ENCODE results near the gene CCDC92. TPM values are rescaled to one million over a fixed set of nuclear protein-coding genes. Genes with fewer than 3 reads are reported as not detected.

The CCDC92 gene
- total and polyA plus RNA-seq, 2 donors (not counting 3 experiments of a cell fraction or from before 2014, with no cell fraction given): 41.2 to 41.6 TPM

GRCh38 chr12:124006846-124007713 lies 34.4 kb upstream of the CCDC92 start:
- H2AFZ ChIP-seq (ENCODE audit: low read depth, low read length): no peak overlapping the region
- H3K9me1 ChIP-seq (replicated peaks; ENCODE audit: control insufficient read depth, extremely low read depth, insufficient read depth, low read length): no peaks in the 10 kb centered on the region
- H3K4me1 ChIP-seq (ENCODE audit: control insufficient read depth, extremely low read depth, insufficient read depth, low read length): no peaks in the 10 kb centered on the region
- H3K4me3 ChIP-seq (replicated peaks in 1 of 3; ENCODE audit: insufficient read depth in 1 of 3, low read depth in 1 of 3, low read length in 3 of 3): no peak overlapping the region
- dilution Hi-C loops (cut with MboI; ENCODE audit: extremely low pct_ligation_motif_present, low sequenced_read_pairs) (no loop called here), intact Hi-C loops (cut with micrococcal nuclease) (no loop called here)
- POLR2A ChIA-PET: no interaction called here
- H3K9ac ChIP-seq (replicated peaks; ENCODE audit: extremely low read depth, insufficient read depth, low read length): no peak overlapping the region
- no peak overlapping the region for H3K27ac ChIP-seq (ENCODE audit: insufficient read depth, low read depth, low read length)
- no peaks in the 10 kb centered on the region for H3K9me3 ChIP-seq (replicated peaks; ENCODE audit: control insufficient read depth, insufficient read depth, low read length)
- H3K36me3 ChIP-seq (ENCODE audit: control insufficient read depth in 2 of 2, extremely low read depth in 1 of 2, insufficient read depth in 2 of 2, low read length in 2 of 2): peaks cover 9 to 12% of the 10 kb centered on the region in 2 experiments
- no peak overlapping the region for H3K4me2 ChIP-seq (ENCODE audit: insufficient read depth, low read length)
- FAIRE-seq (no peak), DNase-seq (ENCODE audit: low read depth, low spot score) (no peak)
- no TSS peak for BruUV-seq (replicated peaks)
- CTCF ChIA-PET: interaction anchor here (1.8 kb wide), 1 partner anchor 25 kb away, joined by 6 read pairs; no protein-coding TSS in a partner anchor
- no peaks in the 10 kb centered on the region for H3K27me3 ChIP-seq (ENCODE audit: control insufficient read depth in 2 of 2, insufficient read depth in 2 of 2, low read length in 2 of 2)
- TF ChIP-seq MYC (IDR thresholded peaks at IDR 0.05; ENCODE audit: low read depth, low read length): no peak
- no peak for TF ChIP-seq POLR2A (IDR thresholded peaks at IDR 0.05; ENCODE audit: low read depth, low read length)
- no peak for TF ChIP-seq MAX (IDR thresholded peaks at IDR 0.05; ENCODE audit: insufficient read depth, insufficient read length)
- TF ChIP-seq JUN (IDR thresholded peaks at IDR 0.05; ENCODE audit: borderline replicate concordance, insufficient read depth, insufficient read length, low read depth): no peak
- no peak for TF ChIP-seq CTCF (IDR thresholded peaks at IDR 0.05; ENCODE audit: extremely low read depth in 1 of 2, insufficient read depth in 1 of 2, low read depth in 1 of 2, low read length in 2 of 2)
- TF ChIP-seq POLR2AphosphoS5 (IDR thresholded peaks at IDR 0.05; ENCODE audit: insufficient read depth, low read depth, low read length): no peak
- no peak for TF ChIP-seq EZH2 (IDR thresholded peaks at IDR 0.05; ENCODE audit: borderline replicate concordance, low read depth, low read length, severe bottlenecking)
- no peak for TF ChIP-seq FOS (IDR thresholded peaks at IDR 0.05; ENCODE audit: borderline replicate concordance, insufficient read depth, low read length)
- TF ChIP-seq GATA2 (IDR thresholded peaks at IDR 0.05; ENCODE audit: insufficient read depth, insufficient read length, low read depth, low read length): no peak
- H4K20me1 ChIP-seq (replicated peaks; ENCODE audit: control insufficient read depth, extremely low read depth, insufficient read depth, low read length): no peaks in the 10 kb centered on the region
- H3K79me2 ChIP-seq (ENCODE audit: control insufficient read depth, insufficient read depth, low read length): no peaks in the 10 kb centered on the region
